IPS DF 6.9 (cell line): Measurements from ENCODE around the gene C3orf70.

Source experiments
- DNase-seq: peaks from one replicate; pipeline ENCODE4 v3.0.0-alpha.2; 2013; ENCODE audit warnings: low read depth, low spot score
- H3K27ac ChIP-seq: one replicate; pipeline ENCODE4 v1.5.1; 2013; ENCODE audit warnings: low read length, control low read depth
- H3K27me3 ChIP-seq: 2 replicates; pipeline ENCODE4 v1.6.1; 2013; ENCODE audit warnings: mild to moderate bottlenecking, low read length; ENCODE audit not compliant: control insufficient read depth, insufficient read depth
- H3K36me3 ChIP-seq: 2 replicates; pipeline ENCODE4 v1.6.1; 2013; ENCODE audit warnings: low read length; ENCODE audit not compliant: control insufficient read depth, insufficient read depth
- H3K4me1 ChIP-seq: 2 replicates; pipeline ENCODE4 v1.6.1; 2013; ENCODE audit warnings: low read length; ENCODE audit not compliant: control insufficient read depth, insufficient read depth
- H3K4me3 ChIP-seq: 2 replicates; pipeline ENCODE4 v1.5.1; 2013; ENCODE audit warnings: mild to moderate bottlenecking, low read length
- H3K9me3 ChIP-seq: 2 replicates; pipeline ENCODE4 v1.6.1; 2013; ENCODE audit warnings: low read length, inconsistent platforms; ENCODE audit not compliant: control insufficient read depth, insufficient read depth
- WGBS: extraction: QIAGEN DNeasy Blood & Tissue Kit; methylation state at CpG from one replicate; pipeline ENCODE4 v1.1.7; 2013; ENCODE audit warnings: mixed read lengths, missing lambda C conversion rate; ENCODE audit not compliant: insufficient read length, insufficient coverage; 5-methylcytosine and 5-hydroxymethylcytosine counted together

C3orf70 gene

DNA sequence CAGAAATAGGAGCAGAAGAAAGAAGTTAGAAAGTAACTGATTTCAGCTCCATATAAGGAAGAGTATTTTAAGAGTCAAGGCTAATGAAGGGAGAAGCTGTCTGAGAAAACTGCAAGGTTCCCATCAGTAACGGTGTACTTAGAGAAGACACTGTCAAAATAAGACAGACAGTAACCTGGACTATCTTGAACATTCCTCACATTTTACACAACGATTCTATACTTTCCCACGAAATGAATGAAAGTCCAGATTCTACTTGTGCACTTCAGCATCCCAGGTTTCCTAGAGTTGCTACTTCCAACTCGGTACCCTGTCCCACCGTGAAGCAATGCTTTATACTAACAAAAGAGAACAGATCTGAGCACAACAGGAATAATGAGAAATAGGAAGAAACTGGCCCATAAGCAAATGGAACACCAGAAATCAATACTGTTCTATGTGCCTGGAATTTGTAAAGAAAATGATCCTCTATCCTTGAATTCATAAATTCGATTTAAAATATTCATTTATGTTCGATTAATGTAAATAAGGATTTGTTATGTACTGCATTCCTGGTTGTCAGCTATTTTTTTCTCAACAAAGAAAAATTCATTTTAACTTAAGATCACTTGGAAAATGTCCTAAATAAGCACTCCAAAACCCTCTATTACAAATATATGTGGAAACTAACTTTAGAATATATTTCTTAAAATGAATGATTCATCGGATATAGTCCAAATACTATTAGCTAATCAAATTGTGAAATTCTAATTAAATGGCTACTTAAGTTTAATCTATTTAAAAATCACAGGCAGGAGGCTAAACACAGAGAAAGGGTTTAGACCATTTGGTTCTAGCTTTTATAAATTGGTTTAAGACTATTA lies 1.5 kb downstream of the C3orf70 start:
- DNase-seq, result no peak
- peaks cover 6% of the 10 kb centered on the region; the same call in 1 of the 2 replicates for H3K4me1 ChIP-seq
- no peak overlapping the region for H3K27ac ChIP-seq
- no peak overlapping the region for H3K4me3 ChIP-seq
- H3K9me3 ChIP-seq, result no peaks in the 10 kb centered on the region
- WGBS, result no CpG with 5 or more reads among the region's 8 CpGs
- no peaks in the 10 kb centered on the region for H3K36me3 ChIP-seq
- H3K27me3 ChIP-seq, result peaks cover 10% of the 10 kb centered on the region

- H3K4me3 ChIP-seq, result no peak overlapping the region
- H3K27me3 ChIP-seq, result peaks cover 10% of the 10 kb centered on the region
- H3K27ac ChIP-seq, result no peak overlapping the region
- DNase-seq, result no peak
- no peaks in the 10 kb centered on the region; the same call in 1 of the 2 replicates for H3K9me3 ChIP-seq
- no CpG with 5 or more reads among the region's 1 CpG for WGBS
- peaks cover 6% of the 10 kb centered on the region; the same call in 1 of the 2 replicates for H3K4me1 ChIP-seq
- H3K36me3 ChIP-seq, result no peaks in the 10 kb centered on the region
Observed at GRCh38 chr3:185150561-185150960, 2.3 kb downstream of the C3orf70 start.

DNA sequence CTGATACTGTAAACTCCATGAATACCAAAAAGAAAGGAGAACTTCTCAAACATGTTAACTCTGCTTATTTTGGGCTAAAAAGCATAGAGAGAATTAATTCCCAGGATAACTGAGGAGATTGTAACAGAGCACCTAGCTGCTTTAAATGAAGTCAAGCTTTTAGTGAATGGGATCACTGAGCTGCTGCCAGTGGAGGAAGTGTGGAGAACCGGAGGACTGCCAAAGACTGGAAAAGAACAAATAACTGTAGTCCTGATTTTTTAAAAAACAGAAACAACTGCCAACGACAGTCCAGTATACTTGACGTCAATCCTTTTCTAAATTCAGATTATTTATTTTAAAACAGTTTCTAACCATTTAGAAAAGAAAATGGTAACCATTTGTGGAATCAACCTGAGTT lies 3.3 kb downstream of the C3orf70 start:
- Histone ChIP-seq H3K27me3 (peaks cover 10% of the 10 kb centered on the region), H3K4me3 (no peak overlapping the region), H3K4me1 (peaks cover 6% of the 10 kb centered on the region; the same call in 1 of the 2 replicates), H3K27ac (no peak overlapping the region), H3K36me3 (no peaks in the 10 kb centered on the region), H3K9me3 (no peaks in the 10 kb centered on the region; the same call in 1 of the 2 replicates)
- no peak for DNase-seq
- no CpG with 5 or more reads among the region's 3 CpGs for WGBS

DNA sequence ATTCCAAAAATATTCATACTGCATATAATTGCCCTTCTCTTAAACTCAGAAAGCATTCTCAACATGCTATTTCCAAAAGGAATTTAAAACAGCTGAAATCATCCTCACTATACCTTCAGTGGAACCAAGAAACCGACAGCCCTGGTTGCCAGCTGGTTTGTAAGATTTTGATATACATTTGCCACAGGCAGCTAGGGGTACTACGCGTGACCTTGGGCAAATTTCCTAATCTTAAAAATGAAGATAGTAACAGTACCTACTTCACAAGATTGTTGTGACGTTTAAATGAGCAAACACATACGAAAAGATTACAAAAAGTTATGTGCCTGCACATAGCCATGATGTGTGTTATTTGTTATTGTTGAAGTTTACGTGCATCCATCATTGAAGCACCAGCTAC lies 7.3 kb downstream of the C3orf70 start:
- H3K27ac ChIP-seq, result no peak overlapping the region
- no peak for DNase-seq
- H3K4me1 ChIP-seq, result no peaks in the 10 kb centered on the region
- H3K36me3 ChIP-seq, result no peaks in the 10 kb centered on the region
- no peak overlapping the region for H3K4me3 ChIP-seq
- peaks cover 2% of the 10 kb centered on the region; the same call in 1 of the 2 replicates for H3K27me3 ChIP-seq
- no CpG with 5 or more reads among the region's 6 CpGs for WGBS
- no peaks in the 10 kb centered on the region; the same call in 1 of the 2 replicates for H3K9me3 ChIP-seq

- H3K4me3 ChIP-seq, result no peak overlapping the region
- WGBS, result no CpG with 5 or more reads among the region's 3 CpGs
- H3K27me3 ChIP-seq, result no peaks in the 10 kb centered on the region
- no peaks in the 10 kb centered on the region; the same call in 1 of the 2 replicates for H3K9me3 ChIP-seq
- H3K4me1 ChIP-seq, result no peaks in the 10 kb centered on the region
- no peaks in the 10 kb centered on the region for H3K36me3 ChIP-seq
- H3K27ac ChIP-seq, result no peak overlapping the region
- no peak for DNase-seq
Observed at GRCh38 chr3:185144784-185145183, 8.1 kb downstream of the C3orf70 start.

DNA sequence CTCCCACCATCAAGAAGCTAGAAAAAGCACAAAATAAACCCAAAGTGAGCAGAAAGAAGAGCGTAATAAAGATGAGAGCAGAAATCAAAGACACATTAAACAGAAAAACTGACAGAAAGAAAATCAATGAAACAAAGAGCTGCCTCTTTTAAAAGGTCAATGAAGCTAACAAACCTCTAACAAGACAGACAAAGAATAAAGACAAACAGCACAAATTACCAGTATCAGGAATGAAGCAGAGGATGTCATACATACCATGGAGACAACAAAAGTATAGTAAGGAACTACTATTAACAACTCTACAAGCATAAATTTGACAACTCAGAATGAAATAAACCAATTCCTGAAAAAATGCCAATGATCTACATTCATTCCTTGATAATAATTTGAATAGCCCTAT lies 15.0 kb downstream of the C3orf70 start:
- WGBS, result no CpG with 5 or more reads among the region's 1 CpG
- Histone ChIP-seq H3K36me3 (no peaks in the 10 kb centered on the region), H3K27ac (no peak overlapping the region), H3K9me3 (no peaks in the 10 kb centered on the region), H3K4me3 (no peak overlapping the region), H3K27me3 (no peaks in the 10 kb centered on the region), H3K4me1 (no peaks in the 10 kb centered on the region)
- DNase-seq, result no peak

- Histone ChIP-seq H3K36me3 (no peaks in the 10 kb centered on the region), H3K4me1 (no peaks in the 10 kb centered on the region)
- no peak for DNase-seq
Observed at GRCh38 chr3:185134509-185134908, 18.4 kb downstream of the C3orf70 start.

DNA sequence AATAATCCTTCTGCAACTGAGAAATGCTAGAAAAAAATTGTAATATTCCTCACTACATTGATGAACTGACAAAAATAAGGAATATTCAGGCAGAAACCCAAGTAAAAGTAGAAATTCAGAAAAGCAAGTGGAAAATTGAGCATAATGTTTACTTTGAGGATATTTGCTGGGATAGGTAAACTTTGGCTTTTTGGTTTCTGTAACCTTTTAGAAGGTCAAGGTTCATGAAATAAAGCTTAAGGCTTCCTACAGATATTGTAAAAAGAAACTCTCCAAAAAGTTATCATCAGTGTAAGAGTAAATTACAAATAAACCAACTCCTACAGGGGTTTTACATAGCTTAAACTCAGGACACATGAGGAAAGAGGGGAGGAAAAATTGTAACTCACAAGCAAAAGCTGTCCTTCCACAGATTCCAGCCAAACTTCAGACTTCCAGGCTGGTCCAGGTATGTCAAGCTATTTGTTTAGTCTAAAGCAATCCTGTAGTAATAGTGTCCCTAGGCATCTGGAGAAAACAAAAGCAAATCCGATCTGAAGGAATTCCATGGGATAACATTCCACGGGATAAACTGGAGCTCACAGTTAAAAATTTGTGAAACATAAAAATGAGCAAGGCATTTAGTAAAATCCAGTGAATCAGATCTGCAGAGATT lies 21.1 kb downstream of the C3orf70 start:
- Histone ChIP-seq H3K4me3 (no peak overlapping the region), H3K9me3 (no peaks in the 10 kb centered on the region), H3K27me3 (no peaks in the 10 kb centered on the region), H3K36me3 (no peaks in the 10 kb centered on the region), H3K4me1 (no peaks in the 10 kb centered on the region), H3K27ac (no peak overlapping the region)
- DNase-seq, result no peak
- no CpG with 5 or more reads among the region's 2 CpGs for WGBS

More at GRCh38 chr3:185134509-185134908, 18.4 kb downstream of the C3orf70 start:
- Histone ChIP-seq H3K27me3 (no peaks in the 10 kb centered on the region), H3K9me3 (no peaks in the 10 kb centered on the region), H3K4me3 (no peak overlapping the region), H3K27ac (no peak overlapping the region)

DNA sequence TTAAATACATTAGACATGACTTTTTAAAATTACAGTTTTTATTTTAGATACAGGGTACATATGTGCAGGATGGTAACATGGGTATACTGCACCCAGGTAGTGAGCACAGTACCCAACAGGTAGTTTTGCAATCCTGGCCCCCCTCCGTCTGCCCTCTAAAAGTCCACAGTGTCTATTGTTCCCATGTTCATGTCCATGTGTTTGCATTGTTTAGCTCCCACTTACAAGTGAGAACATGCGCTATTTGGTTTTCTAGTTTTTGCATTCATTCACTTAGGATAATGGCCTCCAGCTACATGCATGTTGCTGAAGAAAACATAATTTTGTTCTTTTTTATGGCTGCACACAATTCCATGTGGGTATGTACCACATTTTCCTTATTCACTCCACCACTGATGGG lies 23.8 kb downstream of the C3orf70 start:
- DNase-seq, result no peak
- H3K9me3 ChIP-seq, result no peaks in the 10 kb centered on the region
- no CpG with 5 or more reads among the region's 2 CpGs for WGBS
- H3K27me3 ChIP-seq, result no peaks in the 10 kb centered on the region
- H3K4me3 ChIP-seq, result no peak overlapping the region
- H3K27ac ChIP-seq, result no peak overlapping the region
- H3K4me1 ChIP-seq, result no peaks in the 10 kb centered on the region
- H3K36me3 ChIP-seq, result no peaks in the 10 kb centered on the region

DNA sequence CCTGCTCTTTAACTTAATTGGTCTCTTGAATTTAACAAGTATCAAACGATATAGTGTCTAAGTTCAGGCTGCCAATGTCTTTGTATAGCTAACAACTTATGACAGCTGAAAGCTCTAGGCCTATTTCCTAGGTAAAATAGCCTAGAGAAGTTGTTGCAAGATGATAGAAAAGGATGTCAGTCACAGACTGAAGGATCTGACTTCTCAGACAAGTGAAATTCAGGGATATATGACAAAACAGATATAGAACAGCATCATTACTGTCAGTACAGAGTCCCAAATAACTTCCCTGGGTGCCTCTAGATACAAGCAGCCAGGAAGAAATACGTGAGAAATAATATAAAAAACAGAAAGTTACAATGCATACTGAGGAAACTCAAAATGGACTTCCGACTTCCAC lies 26.7 kb downstream of the C3orf70 start:
- 100% methylated on average over 1 of the region's 3 CpGs for WGBS
- Histone ChIP-seq H3K4me1 (no peaks in the 10 kb centered on the region), H3K4me3 (no peak overlapping the region), H3K27me3 (no peaks in the 10 kb centered on the region), H3K27ac (no peak overlapping the region), H3K9me3 (no peaks in the 10 kb centered on the region), H3K36me3 (no peaks in the 10 kb centered on the region)
- no peak for DNase-seq
